GM12865 (cell line): ENCODE measurements around the gene BHLHE23.

Source experiments
- DNase-seq: peaks from one replicate; pipeline ENCODE4 v3.0.0; 2010; ENCODE audit warnings: low read depth
- H3K4me3 ChIP-seq: 2 replicates; pipeline ENCODE4 v1.5.1; 2011; ENCODE audit warnings: mild to moderate bottlenecking, low read depth, low read length, control low read depth
- CTCF ChIP-seq: IDR thresholded peaks from 2 replicates; pipeline ENCODE4 v1.5.1; 2011; ENCODE audit warnings: low read length, control low read depth, low read depth, inconsistent platforms; ENCODE audit not compliant: insufficient read depth; ENCODE audit errors: missing control alignments

BHLHE23 gene

GRCh38 chr20:63013207-63013606 is 6.4 kb upstream of the BHLHE23 start:
- peak overlapping the region; percentile 2 for H3K4me3 ChIP-seq
- no peak for DNase-seq
- TF ChIP-seq CTCF: no peak

GRCh38 chr20:63011798-63012197 is 5.0 kb upstream of the BHLHE23 start:
- no peak for TF ChIP-seq CTCF
- DNase-seq: peak; percentile 72
- H3K4me3 ChIP-seq: peak overlapping the region; percentile 70

GRCh38 chr20:63009988-63010769 is 3.4 kb upstream of the BHLHE23 start:
- peak; percentile 99 for DNase-seq
- TF ChIP-seq CTCF: no peak
- peak overlapping the region; percentile 70 for H3K4me3 ChIP-seq

GRCh38 chr20:63009045-63009961 is 2.5 kb upstream of the BHLHE23 start:
- peak overlapping the region; percentile 70 for H3K4me3 ChIP-seq
- peak; percentile 90 for TF ChIP-seq CTCF
- peak; percentile 93 for DNase-seq

- DNase-seq: no peak
- TF ChIP-seq CTCF: no peak
- H3K4me3 ChIP-seq: peak overlapping the region; percentile 70
These were observed 1.8 kb upstream of the BHLHE23 start for GRCh38 chr20:63008541-63009044.

- no peak for TF ChIP-seq CTCF
- H3K4me3 ChIP-seq: no peak overlapping the region
- DNase-seq: no peak
These were observed 1.1 kb upstream of the BHLHE23 start for GRCh38 chr20:63007646-63008488.
